ENCODE data around the gene CNOT3. TPM values are rescaled to one million over a fixed set of nuclear protein-coding genes. Genes with fewer than 3 reads are reported as not detected.

The CNOT3 gene
- polyA plus RNA-seq, 4 donors = 24.4 to 37.4 (median 28.5) TPM

- no peaks in the 10 kb centered on the region for H3K9me3 ChIP-seq (ENCODE audit: control insufficient read depth in 2 of 2, insufficient read depth in 1 of 2, low read depth in 1 of 2, low read length in 1 of 2)
- H3K4me1 ChIP-seq (ENCODE audit: control insufficient read depth in 3 of 3, insufficient read depth in 2 of 3, low read depth in 1 of 3, low read length in 2 of 3) = peaks cover 0 to 2% (median 0%) of the 10 kb centered on the region in 3 donors
- H3K27me3 ChIP-seq (ENCODE audit: control insufficient read depth in 3 of 3, insufficient read depth in 3 of 3, low read length in 3 of 3) = peaks cover 0 to 12% (median 3%) of the 10 kb centered on the region in 3 donors
- FAIRE-seq (no peak), DNase-seq (no peak)
- no peak within 1 kb of the TSS for H3K27ac ChIP-seq (ENCODE audit: low read depth in 1 of 3, low read length in 2 of 3)
- 52 to 68% (median 62%) methylated on average over 5 of the region's 5 CpGs for WGBS, 3 donors
- no peak within 1 kb of the TSS for H3K4me3 ChIP-seq (ENCODE audit: low read depth in 1 of 3, low read length in 3 of 3)
- H3K36me3 ChIP-seq (ENCODE audit: control insufficient read depth in 3 of 3, insufficient read depth in 2 of 3, low read depth in 1 of 3, low read length in 3 of 3) = peaks cover 0 to 5% (median 0%) of the 10 kb centered on the region in 3 donors
Measured at GRCh38 chr19:54100561-54100960, 37.0 kb upstream of the CNOT3 start, which contains the start of gene OSCAR. OSCAR (minus strand) TSS chr19:54100803; CDS start chr19:54100792, 11 bp downstream.

- WGBS, 3 donors = 1 to 2% (median 2%) methylated on average over 51 to 54 of the region's 54 CpGs
Measured at GRCh38 chr19:54102421-54103169, 35.0 kb upstream of the CNOT3 start, which contains the start of gene NDUFA3. NDUFA3 (plus strand) TSS chr19:54102855; CDS start chr19:54102879, 24 bp downstream.

GRCh38 chr19:54104998-54105715, 32.4 kb upstream of the CNOT3 start:
- no peak for DNase-seq
- WGBS, 3 donors = 85 to 95% (median 91%) methylated on average over 11 of the region's 11 CpGs

More at GRCh38 chr19:54102421-54103169, 35.0 kb upstream of the CNOT3 start, which contains the start of gene NDUFA3:
- peak within 1 kb of the TSS in 2 of 3 donors; percentile 6 to 72 for H3K27ac ChIP-seq (ENCODE audit: low read depth in 1 of 3, low read length in 2 of 3)
- peak within 1 kb of the TSS; percentile 77 to 89 (median 87) for H3K4me3 ChIP-seq (ENCODE audit: low read depth in 1 of 3, low read length in 3 of 3)
- DNase-seq (peak; percentile 99 to 100), FAIRE-seq (no peak)
- H3K9me3 ChIP-seq (ENCODE audit: control insufficient read depth in 2 of 2, insufficient read depth in 1 of 2, low read depth in 1 of 2, low read length in 1 of 2) = no peaks in the 10 kb centered on the region
- H3K36me3 ChIP-seq (ENCODE audit: control insufficient read depth in 3 of 3, insufficient read depth in 2 of 3, low read depth in 1 of 3, low read length in 3 of 3) = peaks cover 0 to 23% (median 9%) of the 10 kb centered on the region in 3 donors
- H3K27me3 ChIP-seq (ENCODE audit: control insufficient read depth in 3 of 3, insufficient read depth in 3 of 3, low read length in 3 of 3) = peaks cover 0 to 3% (median 0%) of the 10 kb centered on the region in 3 donors
- peaks cover 0 to 2% (median 0%) of the 10 kb centered on the region in 3 donors for H3K4me1 ChIP-seq (ENCODE audit: control insufficient read depth in 3 of 3, insufficient read depth in 2 of 3, low read depth in 1 of 3, low read length in 2 of 3)

GRCh38 chr19:54105796-54106195, 31.8 kb upstream of the CNOT3 start:
- Histone ChIP-seq H3K27ac (ENCODE audit: low read depth in 1 of 3, low read length in 2 of 3) (no peak overlapping the region), H3K36me3 (ENCODE audit: control insufficient read depth in 3 of 3, insufficient read depth in 2 of 3, low read depth in 1 of 3, low read length in 3 of 3) (peaks cover 4 to 55% (median 17%) of the 10 kb centered on the region in 3 donors), H3K4me3 (ENCODE audit: low read depth in 1 of 3, low read length in 3 of 3) (no peak overlapping the region), H3K27me3 (ENCODE audit: control insufficient read depth in 3 of 3, insufficient read depth in 3 of 3, low read length in 3 of 3) (no peaks in the 10 kb centered on the region), H3K4me1 (ENCODE audit: control insufficient read depth in 3 of 3, insufficient read depth in 2 of 3, low read depth in 1 of 3, low read length in 2 of 3) (peaks cover 0 to 2% (median 0%) of the 10 kb centered on the region in 3 donors), H3K9me3 (ENCODE audit: control insufficient read depth in 2 of 2, insufficient read depth in 1 of 2, low read depth in 1 of 2, low read length in 1 of 2) (no peaks in the 10 kb centered on the region)
- FAIRE-seq (no peak), DNase-seq (no peak)
- WGBS, 3 donors = 87 to 93% (median 91%) methylated on average over 10 of the region's 10 CpGs

More at GRCh38 chr19:54104998-54105715, 32.4 kb upstream of the CNOT3 start:
- no peaks in the 10 kb centered on the region for H3K27me3 ChIP-seq (ENCODE audit: control insufficient read depth in 3 of 3, insufficient read depth in 3 of 3, low read length in 3 of 3)
- H3K27ac ChIP-seq (ENCODE audit: low read depth in 1 of 3, low read length in 2 of 3) = no peak overlapping the region
- no peaks in the 10 kb centered on the region for H3K9me3 ChIP-seq (ENCODE audit: control insufficient read depth in 2 of 2, insufficient read depth in 1 of 2, low read depth in 1 of 2, low read length in 1 of 2)
- peaks cover 4 to 49% (median 17%) of the 10 kb centered on the region in 3 donors for H3K36me3 ChIP-seq (ENCODE audit: control insufficient read depth in 3 of 3, insufficient read depth in 2 of 3, low read depth in 1 of 3, low read length in 3 of 3)
- no peak overlapping the region for H3K4me3 ChIP-seq (ENCODE audit: low read depth in 1 of 3, low read length in 3 of 3)
- no peak for FAIRE-seq
- H3K4me1 ChIP-seq (ENCODE audit: control insufficient read depth in 3 of 3, insufficient read depth in 2 of 3, low read depth in 1 of 3, low read length in 2 of 3) = peaks cover 0 to 2% (median 0%) of the 10 kb centered on the region in 3 donors

GRCh38 chr19:54106716-54107115, 30.8 kb upstream of the CNOT3 start:
- Histone ChIP-seq H3K4me1 (ENCODE audit: control insufficient read depth in 3 of 3, insufficient read depth in 2 of 3, low read depth in 1 of 3, low read length in 2 of 3) (peaks cover 0 to 2% (median 0%) of the 10 kb centered on the region in 3 donors), H3K27ac (ENCODE audit: low read depth in 1 of 3, low read length in 2 of 3) (no peak overlapping the region), H3K27me3 (ENCODE audit: control insufficient read depth in 3 of 3, insufficient read depth in 3 of 3, low read length in 3 of 3) (no peaks in the 10 kb centered on the region), H3K36me3 (ENCODE audit: control insufficient read depth in 3 of 3, insufficient read depth in 2 of 3, low read depth in 1 of 3, low read length in 3 of 3) (peaks cover 4 to 59% (median 17%) of the 10 kb centered on the region in 3 donors), H3K4me3 (ENCODE audit: low read depth in 1 of 3, low read length in 3 of 3) (no peak overlapping the region), H3K9me3 (ENCODE audit: control insufficient read depth in 2 of 2, insufficient read depth in 1 of 2, low read depth in 1 of 2, low read length in 1 of 2) (no peaks in the 10 kb centered on the region)
- DNase-seq (no peak), FAIRE-seq (no peak)
- 80 to 84% (median 84%) methylated on average over 15 of the region's 15 CpGs for WGBS, 3 donors

- H3K4me1 ChIP-seq (ENCODE audit: control insufficient read depth in 3 of 3, insufficient read depth in 2 of 3, low read depth in 1 of 3, low read length in 2 of 3) = peaks cover 0 to 2% (median 0%) of the 10 kb centered on the region in 3 donors
- no peak for FAIRE-seq
- H3K27me3 ChIP-seq (ENCODE audit: control insufficient read depth in 3 of 3, insufficient read depth in 3 of 3, low read length in 3 of 3) = no peaks in the 10 kb centered on the region
- peaks cover 4 to 67% (median 17%) of the 10 kb centered on the region in 3 donors for H3K36me3 ChIP-seq (ENCODE audit: control insufficient read depth in 3 of 3, insufficient read depth in 2 of 3, low read depth in 1 of 3, low read length in 3 of 3)
- DNase-seq = no peak
- H3K27ac ChIP-seq (ENCODE audit: low read depth in 1 of 3, low read length in 2 of 3) = no peak overlapping the region
- no peaks in the 10 kb centered on the region for H3K9me3 ChIP-seq (ENCODE audit: control insufficient read depth in 2 of 2, insufficient read depth in 1 of 2, low read depth in 1 of 2, low read length in 1 of 2)
- H3K4me3 ChIP-seq (ENCODE audit: low read depth in 1 of 3, low read length in 3 of 3) = no peak overlapping the region
- WGBS, 3 donors = 76 to 83% (median 80%) methylated on average over 21 of the region's 21 CpGs
Measured at GRCh38 chr19:54107876-54108490, 29.6 kb upstream of the CNOT3 start.

- no peak for DNase-seq
- Histone ChIP-seq H3K4me3 (ENCODE audit: low read depth in 1 of 3, low read length in 3 of 3) (no peak overlapping the region), H3K36me3 (ENCODE audit: control insufficient read depth in 3 of 3, insufficient read depth in 2 of 3, low read depth in 1 of 3, low read length in 3 of 3) (peaks cover 4 to 67% (median 17%) of the 10 kb centered on the region in 3 donors), H3K4me1 (ENCODE audit: control insufficient read depth in 3 of 3, insufficient read depth in 2 of 3, low read depth in 1 of 3, low read length in 2 of 3) (peaks cover 0 to 2% (median 0%) of the 10 kb centered on the region in 3 donors), H3K27ac (ENCODE audit: low read depth in 1 of 3, low read length in 2 of 3) (no peak overlapping the region), H3K9me3 (ENCODE audit: control insufficient read depth in 2 of 2, insufficient read depth in 1 of 2, low read depth in 1 of 2, low read length in 1 of 2) (no peaks in the 10 kb centered on the region), H3K27me3 (ENCODE audit: control insufficient read depth in 3 of 3, insufficient read depth in 3 of 3, low read length in 3 of 3) (no peaks in the 10 kb centered on the region)
- FAIRE-seq = no peak
- WGBS, 3 donors = 74 to 84% (median 77%) methylated on average over 7 of the region's 7 CpGs
Measured at GRCh38 chr19:54108496-54108895, 29.1 kb upstream of the CNOT3 start.

- WGBS, 3 donors = 79 to 83% (median 81%) methylated on average over 5 to 6 of the region's 6 CpGs
- H3K4me1 ChIP-seq (ENCODE audit: control insufficient read depth in 3 of 3, insufficient read depth in 2 of 3, low read depth in 1 of 3, low read length in 2 of 3) = peaks cover 0 to 4% (median 0%) of the 10 kb centered on the region in 3 donors
- DNase-seq (no peak), FAIRE-seq (no peak)
- H3K36me3 ChIP-seq (ENCODE audit: control insufficient read depth in 3 of 3, insufficient read depth in 2 of 3, low read depth in 1 of 3, low read length in 3 of 3) = peaks cover 4 to 68% (median 17%) of the 10 kb centered on the region in 3 donors
- H3K27me3 ChIP-seq (ENCODE audit: control insufficient read depth in 3 of 3, insufficient read depth in 3 of 3, low read length in 3 of 3) = no peaks in the 10 kb centered on the region
- H3K9me3 ChIP-seq (ENCODE audit: control insufficient read depth in 2 of 2, insufficient read depth in 1 of 2, low read depth in 1 of 2, low read length in 1 of 2) = no peaks in the 10 kb centered on the region
- no peak overlapping the region for H3K4me3 ChIP-seq (ENCODE audit: low read depth in 1 of 3, low read length in 3 of 3)
- no peak overlapping the region for H3K27ac ChIP-seq (ENCODE audit: low read depth in 1 of 3, low read length in 2 of 3)
Measured at GRCh38 chr19:54109651-54110050, 27.9 kb upstream of the CNOT3 start.

Data from small intestine (tissue), 7 donors.